ENCODE results near the gene VNN1.

DNA sequence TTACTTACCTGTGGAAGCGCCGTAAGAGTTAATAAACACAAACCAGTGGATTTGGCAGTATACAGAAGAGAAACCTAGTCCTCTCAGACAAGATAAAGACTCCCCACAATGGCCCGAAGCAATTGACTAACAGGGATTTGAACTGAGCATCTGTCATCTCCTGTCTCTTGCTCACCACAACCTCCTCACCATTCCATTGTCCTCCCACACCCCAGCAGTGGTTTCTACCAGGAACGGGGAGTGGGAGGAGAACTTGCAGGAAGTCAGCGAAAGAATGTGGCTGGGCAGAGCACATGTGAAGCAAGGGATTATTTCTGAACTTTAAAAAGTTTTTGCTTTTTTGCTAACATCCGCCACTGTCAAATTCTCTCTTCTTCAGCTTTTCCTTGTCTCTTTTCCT, 30.3 kb downstream of the VNN1 start:
- TF ChIP-seq, protein P1, sequence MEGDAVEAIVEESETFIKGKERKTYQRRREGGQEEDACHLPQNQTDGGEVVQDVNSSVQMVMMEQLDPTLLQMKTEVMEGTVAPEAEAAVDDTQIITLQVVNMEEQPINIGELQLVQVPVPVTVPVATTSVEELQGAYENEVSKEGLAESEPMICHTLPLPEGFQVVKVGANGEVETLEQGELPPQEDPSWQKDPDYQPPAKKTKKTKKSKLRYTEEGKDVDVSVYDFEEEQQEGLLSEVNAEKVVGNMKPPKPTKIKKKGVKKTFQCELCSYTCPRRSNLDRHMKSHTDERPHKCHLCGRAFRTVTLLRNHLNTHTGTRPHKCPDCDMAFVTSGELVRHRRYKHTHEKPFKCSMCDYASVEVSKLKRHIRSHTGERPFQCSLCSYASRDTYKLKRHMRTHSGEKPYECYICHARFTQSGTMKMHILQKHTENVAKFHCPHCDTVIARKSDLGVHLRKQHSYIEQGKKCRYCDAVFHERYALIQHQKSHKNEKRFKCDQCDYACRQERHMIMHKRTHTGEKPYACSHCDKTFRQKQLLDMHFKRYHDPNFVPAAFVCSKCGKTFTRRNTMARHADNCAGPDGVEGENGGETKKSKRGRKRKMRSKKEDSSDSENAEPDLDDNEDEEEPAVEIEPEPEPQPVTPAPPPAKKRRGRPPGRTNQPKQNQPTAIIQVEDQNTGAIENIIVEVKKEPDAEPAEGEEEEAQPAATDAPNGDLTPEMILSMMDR (IDR thresholded peaks at IDR 0.05; ENCODE audit: insufficient read depth, low read length, poor library complexity, severe bottlenecking) = no peak
- no peak for TF ChIP-seq EZH2phosphoT487 (conservative IDR thresholded peaks at IDR 0.05; ENCODE audit: low read length)

Measured in SU-DHL-6 (cell line).